Islet of Langerhans (tissue), 1 donor: ENCODE data around the gene IQCK.

ENCODE experiments used
- FAIRE-seq: peaks from one replicate; lab custom pipeline; 2011; peaks lifted over from hg19 to GRCh38; lab: Jason Lieb, UNC

Gene IQCK

GRCh38 chr16:19804538-19805323 lies 86.7 kb downstream of the IQCK start:
- FAIRE-seq = no peak

- no peak for FAIRE-seq
Measured at GRCh38 chr16:19805459-19806162, 87.5 kb downstream of the IQCK start.

GRCh38 chr16:19808061-19808641 lies 90.1 kb downstream of the IQCK start:
- FAIRE-seq = no peak

GRCh38 chr16:19809121-19809635 lies 91.1 kb downstream of the IQCK start:
- no peak for FAIRE-seq

GRCh38 chr16:19809693-19810092 lies 91.6 kb downstream of the IQCK start:
- no peak for FAIRE-seq

- no peak for FAIRE-seq
Measured at GRCh38 chr16:19810817-19811731, 93.0 kb downstream of the IQCK start.

- FAIRE-seq = no peak
Measured at GRCh38 chr16:19812986-19813385, 94.9 kb downstream of the IQCK start.

GRCh38 chr16:19815418-19815817 lies 97.3 kb downstream of the IQCK start:
- FAIRE-seq = no peak

- FAIRE-seq = no peak
Measured at GRCh38 chr16:19817122-19817521, 99.1 kb downstream of the IQCK start.

GRCh38 chr16:19817875-19818274 lies 99.8 kb downstream of the IQCK start:
- FAIRE-seq = no peak

GRCh38 chr16:19822533-19822932 lies 104.5 kb downstream of the IQCK start:
- FAIRE-seq = no peak

GRCh38 chr16:19823322-19823721 lies 105.3 kb downstream of the IQCK start:
- FAIRE-seq = no peak

- no peak for FAIRE-seq
Measured at GRCh38 chr16:19824216-19824615, 106.1 kb downstream of the IQCK start.

GRCh38 chr16:19829844-19830692 lies 112.0 kb downstream of the IQCK start:
- no peak for FAIRE-seq

- FAIRE-seq = no peak
Measured at GRCh38 chr16:19830902-19831560, 113.0 kb downstream of the IQCK start.

GRCh38 chr16:19831678-19832077 lies 113.6 kb downstream of the IQCK start:
- FAIRE-seq = no peak

GRCh38 chr16:19833176-19833575 lies 115.1 kb downstream of the IQCK start:
- no peak for FAIRE-seq

- FAIRE-seq = no peak
Measured at GRCh38 chr16:19833581-19833980, 115.5 kb downstream of the IQCK start.

GRCh38 chr16:19835196-19835595 lies 117.1 kb downstream of the IQCK start:
- no peak for FAIRE-seq

GRCh38 chr16:19835968-19836421 lies 117.9 kb downstream of the IQCK start:
- FAIRE-seq = no peak
